Mesendoderm (in vitro differentiated cells): ENCODE measurements around the gene MAG.

Experiments used
- DNase-seq: peaks from one replicate; pipeline ENCODE4 v3.0.0; 2013
- H2AK5ac ChIP-seq: 2 replicates; pipeline ENCODE4 v1.6.1; 2013; ENCODE audit warnings: low read length, inconsistent platforms
- H2BK120ac ChIP-seq: 2 replicates; pipeline ENCODE4 v1.6.1; 2013; ENCODE audit warnings: low read depth, mild to moderate bottlenecking, low read length, moderate library complexity, mixed read lengths
- H2BK15ac ChIP-seq: replicated peaks from 2 replicates; pipeline ENCODE4 v1.6.1; 2013; ENCODE audit warnings: low read depth, mild to moderate bottlenecking, moderate library complexity
- H2BK5ac ChIP-seq: 2 replicates; pipeline ENCODE4 v1.6.1; 2013; ENCODE audit warnings: low read length, inconsistent platforms
- H3K18ac ChIP-seq: 2 replicates; pipeline ENCODE4 v1.6.1; 2013; ENCODE audit warnings: mild to moderate bottlenecking, low read length, mixed read lengths
- H3K23ac ChIP-seq: one replicate; pipeline ENCODE4 v1.6.1; 2013; ENCODE audit warnings: low read length
- H3K27ac ChIP-seq: 2 replicates; pipeline ENCODE4 v1.5.1; 2013; ENCODE audit warnings: low read depth, mild to moderate bottlenecking, inconsistent platforms, low read length, moderate library complexity
- H3K27me3 ChIP-seq: 2 replicates; pipeline ENCODE4 v1.6.1; 2013; ENCODE audit warnings: low read length, control low read depth, mild to moderate bottlenecking, inconsistent platforms; ENCODE audit not compliant: insufficient read depth, poor library complexity
- H3K36me3 ChIP-seq: 2 replicates; pipeline ENCODE4 v1.6.1; 2013; ENCODE audit warnings: low read length, inconsistent platforms; ENCODE audit not compliant: control insufficient read depth, insufficient read depth
- H3K4ac ChIP-seq: one replicate; pipeline ENCODE4 v1.6.1; 2013; ENCODE audit warnings: low read depth, mild to moderate bottlenecking, low read length, moderate library complexity
- H3K4me1 ChIP-seq: 2 replicates; pipeline ENCODE4 v1.6.1; 2013; ENCODE audit warnings: low read depth, low read length, inconsistent platforms; ENCODE audit not compliant: control insufficient read depth
- H3K4me2 ChIP-seq: 2 replicates; pipeline ENCODE4 v1.6.1; 2013; ENCODE audit warnings: low read length
- H3K4me3 ChIP-seq: 2 replicates; pipeline ENCODE4 v1.5.1; 2013; ENCODE audit warnings: mild to moderate bottlenecking, low read length
- H3K56ac ChIP-seq: one replicate; pipeline ENCODE4 v1.6.1; 2013; ENCODE audit warnings: low read length
- H3K79me1 ChIP-seq: 2 replicates; pipeline ENCODE4 v1.6.1; 2013; ENCODE audit warnings: low read length, inconsistent platforms
- H3K79me2 ChIP-seq: 2 replicates; pipeline ENCODE4 v1.6.1; 2013; ENCODE audit warnings: mild to moderate bottlenecking, low read length; ENCODE audit not compliant: control insufficient read depth, insufficient read depth
- H3K9ac ChIP-seq: 2 replicates; pipeline ENCODE4 v1.6.1; 2013; ENCODE audit warnings: low read length, inconsistent platforms
- H4K5ac ChIP-seq: one replicate; pipeline ENCODE4 v1.6.1; 2013; ENCODE audit warnings: low read length
- H4K8ac ChIP-seq: one replicate; pipeline ENCODE4 v1.6.1; 2013; ENCODE audit warnings: low read depth, mild to moderate bottlenecking, control low read depth, low read length, moderate library complexity
- WGBS: extraction: QIAGEN DNeasy Blood & Tissue Kit; methylation state at CpG from one replicate; pipeline ENCODE4 v1.1.7; 2013; ENCODE audit warnings: low lambda C conversion rate, missing lambda C conversion rate; ENCODE audit not compliant: insufficient coverage; ENCODE audit errors: extremely low coverage; 5-methylcytosine and 5-hydroxymethylcytosine counted together

MAG gene

GRCh38 chr19:35288331-35288730 is 3.6 kb upstream of the MAG start:
- H3K23ac ChIP-seq = no peak overlapping the region
- no peak overlapping the region for H4K8ac ChIP-seq
- no peak overlapping the region for H3K4me2 ChIP-seq
- H3K27me3 ChIP-seq = no peaks in the 10 kb centered on the region
- no peaks in the 10 kb centered on the region for H3K79me2 ChIP-seq
- no peak overlapping the region for H3K4ac ChIP-seq
- WGBS = no CpG with 5 or more reads among the region's 2 CpGs
- no peaks in the 10 kb centered on the region for H3K79me1 ChIP-seq
- H2BK5ac ChIP-seq = no peak overlapping the region
- no peak for DNase-seq
- no peak overlapping the region for H3K18ac ChIP-seq
- H3K56ac ChIP-seq = no peak overlapping the region
- no peak overlapping the region for H4K5ac ChIP-seq
- no peak overlapping the region for H2BK120ac ChIP-seq
- H3K4me3 ChIP-seq = no peak overlapping the region
- no peak overlapping the region for H3K27ac ChIP-seq
- H3K36me3 ChIP-seq = no peaks in the 10 kb centered on the region
- no peaks in the 10 kb centered on the region for H3K4me1 ChIP-seq
- no peak overlapping the region for H2AK5ac ChIP-seq
- H2BK15ac ChIP-seq = no peak overlapping the region
- H3K9ac ChIP-seq = no peak overlapping the region

- Histone ChIP-seq H3K4me1 (no peaks in the 10 kb centered on the region), H3K27me3 (no peaks in the 10 kb centered on the region), H3K23ac (no peak overlapping the region), H3K9ac (no peak overlapping the region), H4K8ac (no peak overlapping the region), H2BK15ac (no peak overlapping the region), H2AK5ac (no peak overlapping the region), H4K5ac (no peak overlapping the region), H3K18ac (no peak overlapping the region), H3K4ac (no peak overlapping the region), H3K4me3 (no peak overlapping the region), H3K79me2 (no peaks in the 10 kb centered on the region), H3K4me2 (no peak overlapping the region), H3K79me1 (no peaks in the 10 kb centered on the region), H3K56ac (no peak overlapping the region), H2BK120ac (no peak overlapping the region), H2BK5ac (no peak overlapping the region), H3K27ac (no peak overlapping the region), H3K36me3 (no peaks in the 10 kb centered on the region)
- no CpG with 5 or more reads among the region's 5 CpGs for WGBS
- no peak for DNase-seq
Observed at GRCh38 chr19:35288906-35289305, 3.1 kb upstream of the MAG start.

GRCh38 chr19:35290381-35291127 is 1.4 kb upstream of the MAG start:
- Histone ChIP-seq H3K4ac (no peak overlapping the region), H3K79me2 (no peaks in the 10 kb centered on the region), H3K4me3 (no peak overlapping the region), H3K9ac (no peak overlapping the region), H2BK5ac (no peak overlapping the region), H3K27me3 (no peaks in the 10 kb centered on the region), H2BK15ac (no peak overlapping the region), H4K8ac (no peak overlapping the region), H3K23ac (no peak overlapping the region), H3K27ac (no peak overlapping the region), H3K4me1 (no peaks in the 10 kb centered on the region), H3K36me3 (no peaks in the 10 kb centered on the region), H3K4me2 (no peak overlapping the region), H3K18ac (no peak overlapping the region), H2BK120ac (no peak overlapping the region), H4K5ac (no peak overlapping the region), H3K56ac (no peak overlapping the region), H2AK5ac (no peak overlapping the region), H3K79me1 (no peaks in the 10 kb centered on the region)
- whole genome bisulfite sequencing = no CpG with 5 or more reads among the region's 20 CpGs
- no peak for DNase-seq

GRCh38 chr19:35291259-35291658 is 702 bp upstream of the MAG start:
- H4K8ac ChIP-seq = no peak overlapping the region
- H2AK5ac ChIP-seq = no peak overlapping the region
- no peaks in the 10 kb centered on the region for H3K4me1 ChIP-seq
- no peak overlapping the region for H2BK15ac ChIP-seq
- H2BK120ac ChIP-seq = no peak overlapping the region
- H3K4me3 ChIP-seq = no peak overlapping the region
- H3K27me3 ChIP-seq = no peaks in the 10 kb centered on the region
- H3K36me3 ChIP-seq = no peaks in the 10 kb centered on the region
- H3K79me1 ChIP-seq = no peaks in the 10 kb centered on the region
- DNase-seq = no peak
- no peak overlapping the region for H3K23ac ChIP-seq
- no CpG with 5 or more reads among the region's 6 CpGs for WGBS
- H3K27ac ChIP-seq = no peak overlapping the region
- no peak overlapping the region for H4K5ac ChIP-seq
- H2BK5ac ChIP-seq = no peak overlapping the region
- no peaks in the 10 kb centered on the region for H3K79me2 ChIP-seq
- H3K9ac ChIP-seq = no peak overlapping the region
- H3K18ac ChIP-seq = no peak overlapping the region
- H3K56ac ChIP-seq = no peak overlapping the region
- H3K4me2 ChIP-seq = no peak overlapping the region
- no peak overlapping the region for H3K4ac ChIP-seq

- no peak overlapping the region for H3K23ac ChIP-seq
- H3K79me1 ChIP-seq = no peaks in the 10 kb centered on the region
- H4K5ac ChIP-seq = no peak overlapping the region
- H3K4me2 ChIP-seq = no peak overlapping the region
- no peak overlapping the region for H3K9ac ChIP-seq
- no peak overlapping the region for H3K4me3 ChIP-seq
- no CpG with 5 or more reads among the region's 23 CpGs for WGBS
- no peaks in the 10 kb centered on the region for H3K79me2 ChIP-seq
- H4K8ac ChIP-seq = no peak overlapping the region
- no peaks in the 10 kb centered on the region for H3K4me1 ChIP-seq
- no peak overlapping the region for H3K4ac ChIP-seq
- no peak overlapping the region for H3K18ac ChIP-seq
- no peak overlapping the region for H3K27ac ChIP-seq
- no peak overlapping the region for H2BK15ac ChIP-seq
- H2BK120ac ChIP-seq = no peak overlapping the region
- H3K56ac ChIP-seq = no peak overlapping the region
- no peak overlapping the region for H2BK5ac ChIP-seq
- H3K27me3 ChIP-seq = no peaks in the 10 kb centered on the region
- H3K36me3 ChIP-seq = no peaks in the 10 kb centered on the region
- no peak for DNase-seq
- H2AK5ac ChIP-seq = no peak overlapping the region
Observed at GRCh38 chr19:35292421-35293362, 731 bp downstream of the MAG start.
